ENCODE measurements around the gene EPGN. TPM values are rescaled to one million over a fixed set of nuclear protein-coding genes. Genes with fewer than 3 reads are reported as not detected.
"Not testable (repeated sequence)": the region's sequence is repeated elsewhere in the genome, so short reads cannot be mapped to it uniquely, and the experiment has no call there.

EPGN gene
- total RNA-seq, 1 donor from 2014 or later, result 7.9 TPM

GRCh38 chr4:74331252-74331651, 23.0 kb downstream of the EPGN start:
- no peak overlapping the region for H3K4me3 ChIP-seq (ENCODE audit: low read depth, low read length)
- no peak for FAIRE-seq
- no peak for TF ChIP-seq CTCF (IDR thresholded peaks at IDR 0.05; ENCODE audit: insufficient read depth, low read length, severe bottlenecking)
- DNase-seq (ENCODE audit: low read depth), result no peak
- H3K27me3 ChIP-seq (ENCODE audit: control insufficient read depth, insufficient read depth, low read length), result no peaks in the 10 kb centered on the region
- no peaks in the 10 kb centered on the region for H3K36me3 ChIP-seq (ENCODE audit: control insufficient read depth, insufficient read depth, low read length)

GRCh38 chr4:74331944-74332343, 23.7 kb downstream of the EPGN start:
- no peak for FAIRE-seq
- no peak overlapping the region for H3K4me3 ChIP-seq (ENCODE audit: low read depth, low read length)
- DNase-seq (ENCODE audit: low read depth), result no peak
- H3K27me3 ChIP-seq (ENCODE audit: control insufficient read depth, insufficient read depth, low read length), result no peaks in the 10 kb centered on the region
- TF ChIP-seq CTCF (IDR thresholded peaks at IDR 0.05; ENCODE audit: insufficient read depth, low read length, severe bottlenecking), result no peak
- H3K36me3 ChIP-seq (ENCODE audit: control insufficient read depth, insufficient read depth, low read length), result no peaks in the 10 kb centered on the region

GRCh38 chr4:74334636-74335035, 26.4 kb downstream of the EPGN start:
- no peak for TF ChIP-seq CTCF (IDR thresholded peaks at IDR 0.05; ENCODE audit: insufficient read depth, low read length, severe bottlenecking)
- no peak overlapping the region for H3K4me3 ChIP-seq (ENCODE audit: low read depth, low read length)
- H3K27me3 ChIP-seq (ENCODE audit: control insufficient read depth, insufficient read depth, low read length), result no peaks in the 10 kb centered on the region
- DNase-seq (ENCODE audit: low read depth), result no peak
- FAIRE-seq, result no peak
- no peaks in the 10 kb centered on the region for H3K36me3 ChIP-seq (ENCODE audit: control insufficient read depth, insufficient read depth, low read length)

- H3K36me3 ChIP-seq (ENCODE audit: control insufficient read depth, insufficient read depth, low read length), result no peaks in the 10 kb centered on the region
- no peaks in the 10 kb centered on the region for H3K27me3 ChIP-seq (ENCODE audit: control insufficient read depth, insufficient read depth, low read length)
- no peak for DNase-seq (ENCODE audit: low read depth)
- TF ChIP-seq CTCF (IDR thresholded peaks at IDR 0.05; ENCODE audit: insufficient read depth, low read length, severe bottlenecking), result no peak
- no peak overlapping the region for H3K4me3 ChIP-seq (ENCODE audit: low read depth, low read length)
- no peak for FAIRE-seq
Measured at GRCh38 chr4:74335341-74336021, 27.2 kb downstream of the EPGN start.

GRCh38 chr4:74338792-74339333, 30.6 kb downstream of the EPGN start:
- DNase-seq (ENCODE audit: low read depth) (no peak), FAIRE-seq (no peak)
- H3K36me3 ChIP-seq (ENCODE audit: control insufficient read depth, insufficient read depth, low read length), result no peaks in the 10 kb centered on the region
- no peak for TF ChIP-seq CTCF (IDR thresholded peaks at IDR 0.05; ENCODE audit: insufficient read depth, low read length, severe bottlenecking)
- H3K27me3 ChIP-seq (ENCODE audit: control insufficient read depth, insufficient read depth, low read length), result no peaks in the 10 kb centered on the region
- no peak overlapping the region for H3K4me3 ChIP-seq (ENCODE audit: low read depth, low read length)

GRCh38 chr4:74339501-74339900, 31.2 kb downstream of the EPGN start:
- H3K27me3 ChIP-seq (ENCODE audit: control insufficient read depth, insufficient read depth, low read length), result no peaks in the 10 kb centered on the region
- TF ChIP-seq CTCF (IDR thresholded peaks at IDR 0.05; ENCODE audit: insufficient read depth, low read length, severe bottlenecking), result no peak
- H3K4me3 ChIP-seq (ENCODE audit: low read depth, low read length), result no peak overlapping the region
- FAIRE-seq, result no peak
- no peak for DNase-seq (ENCODE audit: low read depth)
- H3K36me3 ChIP-seq (ENCODE audit: control insufficient read depth, insufficient read depth, low read length), result no peaks in the 10 kb centered on the region

- not testable (repeated sequence) for H3K27me3 ChIP-seq (ENCODE audit: control insufficient read depth, insufficient read depth, low read length); DNase-seq (ENCODE audit: low read depth); FAIRE-seq; H3K4me3 ChIP-seq (ENCODE audit: low read depth, low read length); H3K36me3 ChIP-seq (ENCODE audit: control insufficient read depth, insufficient read depth, low read length)
Measured at GRCh38 chr4:74340421-74340820, 32.2 kb downstream of the EPGN start.
